Activated naive CD8-positive, alpha-beta T cell (primary cell): ENCODE data around the gene RASSF5.

ENCODE experiments used
- H3K27ac Mint-ChIP-seq: one replicate; pipeline ENCODE4 v1.8.0; 2021; ENCODE audit warnings: mixed read lengths
- H3K27me3 Mint-ChIP-seq: one replicate; pipeline ENCODE4 v1.8.0; 2021; ENCODE audit warnings: mixed read lengths
- H3K36me3 Mint-ChIP-seq: one replicate; pipeline ENCODE4 v1.8.0; 2021; ENCODE audit warnings: mixed read lengths
- H3K4me1 Mint-ChIP-seq: one replicate; pipeline ENCODE4 v1.8.0; 2021; ENCODE audit warnings: low read depth, mixed read lengths
- H3K4me3 Mint-ChIP-seq: one replicate; pipeline ENCODE4 v1.8.0; 2021; ENCODE audit warnings: mild to moderate bottlenecking, mixed read lengths
- H3K9me3 Mint-ChIP-seq: one replicate; pipeline ENCODE4 v1.8.0; 2021; ENCODE audit warnings: low read depth, mixed read lengths

RASSF5 gene

GRCh38 chr1:206534552-206534951 is 27.2 kb downstream of the RASSF5 start:
- Mint-ChIP-seq H3K27me3 (no peaks in the 10 kb centered on the region), H3K27ac (peak overlapping the region; percentile 41), H3K9me3 (no peaks in the 10 kb centered on the region), H3K4me1 (no peaks in the 10 kb centered on the region), H3K36me3 (peaks cover 2% of the 10 kb centered on the region), H3K4me3 (no peak overlapping the region)

- peaks cover 2% of the 10 kb centered on the region for H3K36me3 Mint-ChIP-seq
Observed at GRCh38 chr1:206535853-206536188, 28.5 kb downstream of the RASSF5 start.

GRCh38 chr1:206537141-206537540 is 29.8 kb downstream of the RASSF5 start:
- H3K27ac Mint-ChIP-seq = no peak overlapping the region
- peaks cover 2% of the 10 kb centered on the region for H3K36me3 Mint-ChIP-seq
- no peaks in the 10 kb centered on the region for H3K9me3 Mint-ChIP-seq
- H3K27me3 Mint-ChIP-seq = no peaks in the 10 kb centered on the region
- H3K4me1 Mint-ChIP-seq = no peaks in the 10 kb centered on the region
- no peak overlapping the region for H3K4me3 Mint-ChIP-seq

More at GRCh38 chr1:206535853-206536188, 28.5 kb downstream of the RASSF5 start:
- H3K4me3 Mint-ChIP-seq = no peak overlapping the region
- no peak overlapping the region for H3K27ac Mint-ChIP-seq
- H3K27me3 Mint-ChIP-seq = no peaks in the 10 kb centered on the region
- no peaks in the 10 kb centered on the region for H3K9me3 Mint-ChIP-seq
- no peaks in the 10 kb centered on the region for H3K4me1 Mint-ChIP-seq

- H3K36me3 Mint-ChIP-seq = peaks cover 2% of the 10 kb centered on the region
- H3K4me3 Mint-ChIP-seq = no peak overlapping the region
- H3K9me3 Mint-ChIP-seq = no peaks in the 10 kb centered on the region
- no peaks in the 10 kb centered on the region for H3K4me1 Mint-ChIP-seq
- H3K27me3 Mint-ChIP-seq = no peaks in the 10 kb centered on the region
- no peak overlapping the region for H3K27ac Mint-ChIP-seq
Observed at GRCh38 chr1:206538086-206538770, 30.9 kb downstream of the RASSF5 start.

GRCh38 chr1:206538901-206539640 is 31.7 kb downstream of the RASSF5 start:
- H3K36me3 Mint-ChIP-seq = peaks cover 2% of the 10 kb centered on the region
- H3K27ac Mint-ChIP-seq = no peak overlapping the region
- H3K4me1 Mint-ChIP-seq = no peaks in the 10 kb centered on the region
- H3K27me3 Mint-ChIP-seq = no peaks in the 10 kb centered on the region
- no peak overlapping the region for H3K4me3 Mint-ChIP-seq
- no peaks in the 10 kb centered on the region for H3K9me3 Mint-ChIP-seq

- Mint-ChIP-seq H3K36me3 (peaks cover 2% of the 10 kb centered on the region), H3K27ac (no peak overlapping the region), H3K4me1 (peaks cover 6% of the 10 kb centered on the region), H3K4me3 (no peak overlapping the region), H3K9me3 (no peaks in the 10 kb centered on the region), H3K27me3 (no peaks in the 10 kb centered on the region)
Observed at GRCh38 chr1:206540044-206540780, 32.9 kb downstream of the RASSF5 start.

- H3K36me3 Mint-ChIP-seq = peaks cover 2% of the 10 kb centered on the region
- H3K9me3 Mint-ChIP-seq = no peaks in the 10 kb centered on the region
- no peaks in the 10 kb centered on the region for H3K27me3 Mint-ChIP-seq
- H3K4me1 Mint-ChIP-seq = peaks cover 11% of the 10 kb centered on the region
- no peak overlapping the region for H3K4me3 Mint-ChIP-seq
- no peak overlapping the region for H3K27ac Mint-ChIP-seq
Observed at GRCh38 chr1:206541236-206541833, 34.0 kb downstream of the RASSF5 start.

GRCh38 chr1:206544562-206545257 is 37.4 kb downstream of the RASSF5 start:
- H3K36me3 Mint-ChIP-seq = no peaks in the 10 kb centered on the region
- H3K4me1 Mint-ChIP-seq = peaks cover 19% of the 10 kb centered on the region
- no peak overlapping the region for H3K4me3 Mint-ChIP-seq
- H3K27me3 Mint-ChIP-seq = no peaks in the 10 kb centered on the region
- no peaks in the 10 kb centered on the region for H3K9me3 Mint-ChIP-seq
- H3K27ac Mint-ChIP-seq = peak overlapping the region; percentile 61

GRCh38 chr1:206545351-206545750 is 38.0 kb downstream of the RASSF5 start:
- H3K9me3 Mint-ChIP-seq = no peaks in the 10 kb centered on the region
- no peaks in the 10 kb centered on the region for H3K36me3 Mint-ChIP-seq
- no peak overlapping the region for H3K4me3 Mint-ChIP-seq
- H3K27ac Mint-ChIP-seq = peak overlapping the region; percentile 8
- peaks cover 19% of the 10 kb centered on the region for H3K4me1 Mint-ChIP-seq
- no peaks in the 10 kb centered on the region for H3K27me3 Mint-ChIP-seq

- H3K36me3 Mint-ChIP-seq = peaks cover under 1% of the 10 kb centered on the region
- no peaks in the 10 kb centered on the region for H3K9me3 Mint-ChIP-seq
- H3K27ac Mint-ChIP-seq = no peak overlapping the region
- peaks cover 26% of the 10 kb centered on the region for H3K4me1 Mint-ChIP-seq
- no peak overlapping the region for H3K4me3 Mint-ChIP-seq
- no peaks in the 10 kb centered on the region for H3K27me3 Mint-ChIP-seq
Observed at GRCh38 chr1:206547104-206547503, 39.8 kb downstream of the RASSF5 start.

GRCh38 chr1:206550446-206550845 is 43.1 kb downstream of the RASSF5 start:
- H3K9me3 Mint-ChIP-seq = no peaks in the 10 kb centered on the region
- H3K36me3 Mint-ChIP-seq = peaks cover 2% of the 10 kb centered on the region
- no peaks in the 10 kb centered on the region for H3K27me3 Mint-ChIP-seq
- H3K27ac Mint-ChIP-seq = peak overlapping the region; percentile 99
- H3K4me1 Mint-ChIP-seq = peaks cover 51% of the 10 kb centered on the region
- no peak overlapping the region for H3K4me3 Mint-ChIP-seq

GRCh38 chr1:206551296-206551985 is 44.1 kb downstream of the RASSF5 start:
- peaks cover 2% of the 10 kb centered on the region for H3K36me3 Mint-ChIP-seq
- no peaks in the 10 kb centered on the region for H3K9me3 Mint-ChIP-seq
- H3K27ac Mint-ChIP-seq = peak overlapping the region; percentile 99
- H3K27me3 Mint-ChIP-seq = no peaks in the 10 kb centered on the region
- H3K4me1 Mint-ChIP-seq = peaks cover 56% of the 10 kb centered on the region
- peak overlapping the region; percentile 85 for H3K4me3 Mint-ChIP-seq

- Mint-ChIP-seq H3K4me1 (peaks cover 57% of the 10 kb centered on the region), H3K4me3 (peak overlapping the region; percentile 85), H3K27me3 (no peaks in the 10 kb centered on the region), H3K36me3 (peaks cover 2% of the 10 kb centered on the region), H3K9me3 (no peaks in the 10 kb centered on the region), H3K27ac (peak overlapping the region; percentile 99)
Observed at GRCh38 chr1:206551986-206552326, 44.6 kb downstream of the RASSF5 start.

- peak overlapping the region; percentile 99 for H3K27ac Mint-ChIP-seq
- no peaks in the 10 kb centered on the region for H3K9me3 Mint-ChIP-seq
- H3K4me1 Mint-ChIP-seq = peaks cover 52% of the 10 kb centered on the region
Observed at GRCh38 chr1:206554211-206554610, 46.9 kb downstream of the RASSF5 start.

More at GRCh38 chr1:206554211-206554610, 46.9 kb downstream of the RASSF5 start:
- Mint-ChIP-seq H3K4me3 (no peak overlapping the region), H3K36me3 (peaks cover 4% of the 10 kb centered on the region), H3K27me3 (no peaks in the 10 kb centered on the region)
